Parathyroid adenoma (tissue), 2 donors: Measurements from ENCODE around the gene NDST1.

Source experiments
- H2AFZ ChIP-seq: fragments of 300-600 bp; sonication (generic); one replicate; pipeline ENCODE4 v1.7.0; 2017; ENCODE audit warnings: antibody characterized with exemption, mild to moderate bottlenecking
- H3K27ac ChIP-seq: fragments of 300-600 bp; sonication (generic); one replicate; pipeline ENCODE4 v1.7.0; 2017
- H3K27me3 ChIP-seq: fragments of 300-600 bp; sonication (generic); one replicate; pipeline ENCODE4 v1.7.0; 2017; ENCODE audit warnings: low read length; ENCODE audit not compliant: control insufficient read depth, insufficient read depth
- H3K36me3 ChIP-seq: fragments of 300-600 bp; sonication (generic); one replicate; pipeline ENCODE4 v1.7.0; 2017; ENCODE audit warnings: low read length; ENCODE audit not compliant: control insufficient read depth, insufficient read depth
- H3K4me1 ChIP-seq: fragments of 300-600 bp; sonication (generic); one replicate; pipeline ENCODE4 v1.7.0; 2017; ENCODE audit warnings: control low read depth
- H3K4me2 ChIP-seq: fragments of 300-600 bp; sonication (generic); one replicate; pipeline ENCODE4 v1.7.0; 2017; ENCODE audit warnings: low read length
- H3K4me3 ChIP-seq: fragments of 300-600 bp; sonication (generic); one replicate; pipeline ENCODE4 v1.7.0; 2017; ENCODE audit warnings: low read depth, low read length
- H3K79me2 ChIP-seq: fragments of 300-600 bp; sonication (generic); one replicate; pipeline ENCODE4 v1.7.0; 2017; ENCODE audit warnings: control low read depth
- H3K9ac ChIP-seq: fragments of 300-600 bp; sonication (generic); one replicate; pipeline ENCODE4 v1.7.0; 2017; ENCODE audit warnings: mild to moderate bottlenecking
- H3K9me3 ChIP-seq: fragments of 300-600 bp; sonication (generic); one replicate; pipeline ENCODE4 v1.7.0; 2017; ENCODE audit warnings: low read length; ENCODE audit not compliant: control insufficient read depth
- CTCF ChIP-seq: fragments of 300-600 bp; sonication (generic); IDR thresholded peaks from one replicate; pipeline ENCODE4 v1.7.0; 2017; ENCODE audit warnings: antibody characterized with exemption, mild to moderate bottlenecking
- donor health status: primary hyperparathyroidism.

NDST1 gene

DNA sequence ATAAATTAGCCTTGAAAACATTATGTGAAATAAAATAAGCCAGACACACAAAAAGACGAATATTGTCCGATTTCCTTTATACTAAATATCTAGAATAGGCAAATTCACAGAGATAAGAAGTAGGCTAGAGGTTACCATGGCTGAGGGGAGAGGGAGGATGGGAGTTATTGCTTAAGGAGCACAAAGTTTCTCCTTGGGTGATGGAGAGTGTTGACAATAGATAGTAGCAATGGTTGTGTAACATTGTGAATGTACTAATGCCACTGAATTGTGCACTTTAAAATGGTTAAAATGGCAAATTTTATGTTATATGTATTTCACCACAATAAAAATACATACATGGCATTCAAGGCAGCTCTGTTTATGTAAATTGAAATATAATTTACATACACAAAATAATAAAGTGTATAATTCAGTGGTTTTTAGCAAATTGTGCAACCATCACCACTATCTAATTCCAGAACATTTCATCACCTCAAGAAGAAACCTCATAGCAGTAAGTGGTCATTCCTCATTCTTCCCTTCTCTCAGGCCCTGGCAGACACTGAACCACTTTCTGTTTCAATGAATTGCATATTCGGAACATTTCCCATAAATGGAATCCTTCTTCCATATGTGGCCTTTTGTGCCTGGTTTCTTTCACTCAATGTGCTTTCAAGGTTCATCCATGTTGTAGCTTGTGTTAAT is 59.2 kb downstream of the NDST1 start:
- Histone ChIP-seq H3K36me3 (no peaks in the 10 kb centered on the region), H3K27ac (no peak overlapping the region), H3K9ac (no peak overlapping the region), H3K27me3 (no peaks in the 10 kb centered on the region), H3K4me1 (no peaks in the 10 kb centered on the region), H3K4me3 (no peak overlapping the region), H3K9me3 (no peaks in the 10 kb centered on the region), H2AFZ (no peak overlapping the region), H3K79me2 (no peaks in the 10 kb centered on the region), H3K4me2 (no peak overlapping the region)
- TF ChIP-seq CTCF, result no peak

DNA sequence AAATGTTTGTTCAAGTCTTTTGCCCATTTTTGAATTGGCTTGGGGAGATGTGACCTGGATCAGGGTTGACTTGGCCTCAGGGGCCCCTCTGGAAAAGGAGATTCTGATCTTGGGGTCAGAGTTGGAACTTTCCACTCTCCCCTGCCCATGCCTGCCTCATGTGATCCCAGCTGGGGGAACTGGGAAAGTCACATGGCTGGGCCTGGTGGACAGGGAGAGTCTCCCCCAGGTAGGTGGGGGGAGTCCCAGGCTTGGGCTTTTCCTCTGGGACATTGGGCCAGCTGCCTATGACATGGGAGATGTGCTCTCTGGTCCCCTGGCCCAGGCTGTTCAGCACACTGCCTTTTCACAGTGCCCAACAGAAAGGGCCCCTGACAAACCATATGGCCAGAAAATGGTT is 60.7 kb downstream of the NDST1 start:
- Histone ChIP-seq H3K9ac (no peak overlapping the region), H3K4me1 (no peaks in the 10 kb centered on the region), H3K36me3 (no peaks in the 10 kb centered on the region), H3K9me3 (no peaks in the 10 kb centered on the region), H3K27me3 (no peaks in the 10 kb centered on the region), H3K27ac (no peak overlapping the region), H3K79me2 (no peaks in the 10 kb centered on the region), H2AFZ (no peak overlapping the region), H3K4me2 (no peak overlapping the region), H3K4me3 (no peak overlapping the region)
- no peak for TF ChIP-seq CTCF

GRCh38 chr5:150570333-150570732 is 62.4 kb downstream of the NDST1 start:
- Histone ChIP-seq H3K27me3 (no peaks in the 10 kb centered on the region), H3K4me2 (no peak overlapping the region), H3K79me2 (no peaks in the 10 kb centered on the region), H3K9me3 (no peaks in the 10 kb centered on the region), H3K27ac (no peak overlapping the region), H3K9ac (no peak overlapping the region), H3K4me1 (no peaks in the 10 kb centered on the region), H3K4me3 (no peak overlapping the region), H2AFZ (no peak overlapping the region), H3K36me3 (no peaks in the 10 kb centered on the region)
- no peak for TF ChIP-seq CTCF

DNA sequence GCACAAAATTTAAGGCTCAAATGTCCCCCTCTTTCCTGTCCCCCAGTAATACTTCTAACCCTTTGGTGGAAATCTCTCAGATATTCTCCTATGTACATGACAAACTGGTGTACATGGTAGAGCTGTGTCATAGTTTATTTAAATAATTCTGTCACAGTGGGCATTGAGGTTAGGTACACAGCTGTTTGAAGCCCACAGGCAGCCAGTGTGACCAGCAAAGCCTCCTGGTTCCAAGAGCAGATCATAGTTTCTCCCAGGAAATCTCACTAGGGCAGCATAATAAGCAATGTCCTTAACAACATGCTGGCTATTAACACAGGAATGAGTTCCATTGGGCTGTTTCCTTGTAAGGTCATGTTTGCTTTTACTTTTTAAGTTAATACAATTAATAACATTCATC is 63.9 kb downstream of the NDST1 start:
- Histone ChIP-seq H3K79me2 (no peaks in the 10 kb centered on the region), H3K27ac (no peak overlapping the region), H3K4me1 (no peaks in the 10 kb centered on the region), H3K4me3 (no peak overlapping the region), H3K36me3 (no peaks in the 10 kb centered on the region), H3K27me3 (no peaks in the 10 kb centered on the region), H3K9ac (no peak overlapping the region), H3K9me3 (no peaks in the 10 kb centered on the region), H3K4me2 (no peak overlapping the region), H2AFZ (no peak overlapping the region)
- TF ChIP-seq CTCF, result no peak

GRCh38 chr5:150573216-150573615 is 65.3 kb downstream of the NDST1 start:
- Histone ChIP-seq H3K27ac (no peak overlapping the region), H3K4me1 (no peaks in the 10 kb centered on the region), H3K79me2 (no peaks in the 10 kb centered on the region), H3K4me3 (no peak overlapping the region), H3K36me3 (no peaks in the 10 kb centered on the region), H3K9ac (no peak overlapping the region), H3K9me3 (no peaks in the 10 kb centered on the region), H3K27me3 (no peaks in the 10 kb centered on the region), H3K4me2 (no peak overlapping the region), H2AFZ (no peak overlapping the region)
- no peak for TF ChIP-seq CTCF
